ENCODE measurements around the gene C5.

C5 gene

GRCh38 chr9:120924698-120925534, 125.2 kb downstream of the C5 start:
- no peak for DNase-seq (ENCODE audit: low read depth)

DNA sequence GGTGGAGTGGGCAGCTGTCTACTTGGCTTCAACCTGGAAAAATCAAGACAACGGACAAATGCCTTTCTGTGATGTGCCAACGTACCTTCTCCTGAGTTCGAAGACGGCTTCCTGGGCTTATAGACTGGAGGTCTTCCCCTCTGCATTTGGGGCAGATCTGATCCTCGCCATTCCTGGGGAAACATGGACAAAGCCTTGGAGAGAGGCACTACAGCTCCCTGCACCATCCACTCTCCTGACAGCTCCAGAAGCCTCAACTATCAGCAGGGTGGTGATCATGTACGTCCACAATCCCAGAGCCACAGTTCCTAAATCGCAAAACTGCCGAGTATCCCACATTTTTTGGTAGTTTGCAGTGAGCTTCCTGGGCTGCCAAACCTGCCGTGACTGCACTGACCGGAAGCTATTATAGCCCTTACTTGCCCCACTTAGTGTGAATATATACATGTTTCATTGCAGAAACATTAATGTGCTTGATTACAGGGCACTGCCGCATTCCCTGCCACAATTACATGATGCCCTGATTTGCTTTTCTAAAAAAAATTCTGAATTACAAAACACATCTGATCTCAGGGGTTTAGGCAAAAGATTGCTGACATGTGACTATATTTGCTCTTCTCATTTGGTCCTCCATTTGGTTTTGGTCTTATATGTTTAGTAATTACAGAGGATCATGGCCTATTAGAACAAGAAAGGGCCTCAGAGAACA, 126.3 kb downstream of the C5 start:
- DNase-seq (ENCODE audit: low read depth): no peak

DNA sequence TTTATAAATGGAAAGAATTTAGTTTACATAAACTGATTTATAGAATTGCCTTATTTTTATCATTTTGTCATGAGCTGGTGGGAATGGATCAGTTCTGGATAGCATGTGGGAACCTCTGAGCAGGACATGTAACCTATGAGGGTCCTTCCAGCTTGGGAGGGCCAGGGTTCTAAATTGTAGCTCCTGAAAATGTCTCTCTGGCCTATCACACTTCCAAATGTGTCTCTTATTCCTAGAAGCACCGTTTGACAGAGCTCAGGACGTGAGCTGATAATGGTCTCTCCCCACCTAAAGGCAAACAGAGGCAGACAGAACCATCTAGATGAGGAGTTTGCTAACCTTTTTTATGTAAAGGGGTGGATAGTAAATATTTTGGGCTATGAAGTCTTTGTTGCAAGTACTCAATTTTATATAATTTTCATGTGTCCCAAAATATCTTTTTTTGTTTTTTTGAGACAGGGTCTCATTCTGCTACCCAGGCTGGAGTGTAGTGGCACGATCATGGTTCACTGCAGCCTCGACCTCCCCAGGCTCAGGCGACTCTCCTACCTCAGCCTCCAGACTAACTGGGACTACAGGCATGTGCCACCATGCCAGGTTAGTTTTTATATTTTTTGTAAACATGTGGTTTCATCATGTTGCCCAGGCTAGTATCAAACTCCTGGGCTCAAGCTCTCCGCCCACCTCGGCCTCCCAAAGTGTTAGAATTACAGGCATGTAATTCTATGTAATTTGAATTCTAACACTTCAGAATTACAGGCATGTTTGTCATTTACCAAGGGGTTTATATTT, 127.5 kb downstream of the C5 start:
- DNase-seq (ENCODE audit: low read depth): no peak

GRCh38 chr9:120921661-120922181, 128.4 kb downstream of the C5 start:
- DNase-seq (ENCODE audit: low read depth): no peak

DNA sequence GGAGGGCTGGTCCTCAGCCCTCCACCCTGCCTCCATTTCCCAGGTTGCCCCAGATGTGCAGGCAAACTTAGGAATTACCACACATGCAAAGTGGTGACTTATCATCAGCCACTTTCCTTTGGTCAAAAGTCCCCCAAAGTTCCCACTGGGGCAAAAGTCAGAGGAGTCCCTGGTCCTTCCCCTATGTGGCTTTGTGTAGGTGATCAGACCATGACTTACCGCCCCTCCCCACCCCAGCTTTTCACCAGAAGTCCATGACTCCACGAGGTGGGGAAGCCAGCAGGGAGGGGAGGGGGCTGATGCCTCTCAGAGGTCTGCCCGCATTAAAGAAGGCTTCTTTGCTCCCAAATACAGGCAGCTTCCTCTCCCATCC, 129.3 kb downstream of the C5 start:
- no peak for DNase-seq (ENCODE audit: low read depth)

- DNase-seq (ENCODE audit: low read depth): no peak
Observed at GRCh38 chr9:120919843-120920805, 130.0 kb downstream of the C5 start.

GRCh38 chr9:120918931-120919842, 130.9 kb downstream of the C5 start:
- no peak for DNase-seq (ENCODE audit: low read depth)

DNA sequence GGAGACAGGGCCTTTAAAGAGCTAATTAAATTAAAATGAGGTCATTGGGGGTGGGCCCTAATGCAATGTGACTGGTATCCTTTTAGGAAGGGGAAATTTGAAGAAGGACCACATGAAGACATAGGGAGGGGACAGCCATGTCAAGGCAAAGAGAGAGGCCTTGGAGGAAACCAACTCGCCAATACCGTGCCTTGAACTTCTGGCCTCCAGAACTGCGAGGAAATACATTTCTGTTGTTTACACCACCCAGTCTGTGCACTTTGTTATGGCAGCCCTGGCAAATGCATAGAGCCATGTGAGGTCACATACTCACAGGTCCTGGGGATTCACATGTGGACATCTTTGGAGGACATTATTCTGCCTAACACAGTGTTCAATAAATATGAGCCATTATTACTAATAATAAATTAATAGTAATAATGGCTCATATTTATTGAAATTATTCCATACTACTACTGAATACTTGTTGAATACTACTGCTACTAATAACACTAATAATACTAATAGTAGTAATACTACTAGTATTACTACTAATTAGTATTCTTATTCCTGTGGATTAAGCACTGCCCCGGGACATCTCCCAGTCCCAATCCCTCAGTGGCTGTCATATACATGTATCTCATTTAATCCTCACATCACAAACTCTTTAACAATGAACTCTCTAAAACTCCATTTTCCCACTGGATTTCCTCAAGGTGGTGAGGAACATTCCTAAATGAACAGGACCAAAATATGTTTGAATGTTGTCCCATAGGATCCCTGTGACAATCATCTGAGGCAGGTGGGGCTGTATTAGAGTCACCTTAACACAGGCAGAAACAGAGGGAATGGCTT, 131.9 kb downstream of the C5 start:
- DNase-seq (ENCODE audit: low read depth): no peak

- DNase-seq (ENCODE audit: low read depth): no peak
Observed at GRCh38 chr9:120916991-120917880, 132.8 kb downstream of the C5 start.

- no peak for DNase-seq (ENCODE audit: low read depth)
Observed at GRCh38 chr9:120916588-120916987, 133.5 kb downstream of the C5 start.

DNA sequence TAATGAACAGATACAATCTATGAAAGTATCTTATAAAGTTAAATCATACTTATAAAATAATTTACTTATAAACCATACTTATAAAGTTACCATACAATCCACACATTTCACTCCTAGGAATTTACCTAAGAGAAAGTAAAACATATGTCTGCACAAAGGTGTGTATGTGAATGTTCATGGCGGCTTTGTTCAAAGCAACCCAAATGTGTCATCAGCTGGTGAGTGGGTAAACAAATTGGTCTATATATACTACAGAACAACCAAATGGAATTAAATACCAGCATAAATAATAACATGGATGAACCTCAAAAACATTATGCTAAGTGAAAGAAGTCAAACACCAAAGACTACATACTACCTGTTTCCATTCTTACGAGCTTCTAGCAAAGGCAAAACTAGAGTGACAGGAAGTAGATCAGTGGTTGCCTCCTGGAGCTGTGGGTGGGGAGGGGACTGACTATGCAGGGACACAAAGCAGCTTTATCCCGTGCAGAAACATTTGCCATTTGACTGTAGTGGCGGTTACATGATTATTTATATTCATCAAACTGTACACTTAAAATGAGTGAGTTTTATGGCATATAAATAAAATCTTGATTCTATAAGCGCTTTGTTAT, 134.1 kb downstream of the C5 start:
- no peak for DNase-seq (ENCODE audit: low read depth)

- no peak for DNase-seq (ENCODE audit: low read depth)
Observed at GRCh38 chr9:120914953-120915352, 135.1 kb downstream of the C5 start.

DNA sequence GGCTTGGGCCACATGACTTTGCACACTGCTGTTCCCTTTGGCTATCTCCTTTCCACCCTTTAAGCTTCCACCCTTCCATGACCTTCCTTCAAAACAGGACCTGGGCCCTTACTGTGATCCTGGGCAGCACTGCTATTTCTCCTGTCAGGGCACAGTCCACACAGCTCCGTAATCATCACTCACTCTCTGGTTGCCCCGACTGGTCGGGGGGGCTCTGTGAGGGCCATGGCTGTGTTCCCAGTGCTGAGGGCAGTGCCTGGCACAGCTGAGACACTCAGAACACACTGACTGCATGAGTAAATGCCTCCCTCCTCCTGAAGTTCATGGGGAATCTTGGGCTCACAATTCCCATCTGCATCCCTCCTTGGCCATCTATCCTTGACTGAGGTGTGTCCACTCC, 135.7 kb downstream of the C5 start:
- no peak for DNase-seq (ENCODE audit: low read depth)

DNA sequence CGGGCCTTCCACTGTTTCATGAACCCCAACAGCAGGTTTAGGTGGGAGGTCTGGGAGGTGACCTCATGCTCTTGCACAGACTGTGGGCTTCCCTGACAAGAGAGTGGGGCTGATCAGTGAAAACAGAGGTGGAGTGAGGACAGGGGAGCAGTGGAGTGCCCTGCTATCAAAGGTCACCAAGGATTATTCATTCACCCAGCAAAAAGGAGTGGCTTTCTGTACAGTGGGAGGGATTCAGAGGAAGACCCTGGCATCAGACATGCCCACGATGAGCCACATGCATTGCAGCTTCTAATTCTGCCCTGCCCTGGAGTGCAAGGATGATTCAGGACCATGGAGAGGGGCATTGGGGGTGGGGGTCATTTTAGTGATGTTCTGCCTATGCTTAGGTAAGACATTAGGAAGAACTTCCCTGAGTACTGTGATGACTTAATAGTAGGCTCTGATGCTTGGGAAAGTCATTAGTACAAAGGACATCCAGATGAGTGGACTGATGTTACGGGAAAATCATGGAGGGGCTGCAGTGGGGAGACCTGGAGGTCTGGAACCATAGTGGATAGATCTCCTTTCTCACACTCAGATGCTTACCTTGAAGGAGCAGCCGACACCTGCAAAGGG, 136.3 kb downstream of the C5 start:
- DNase-seq (ENCODE audit: low read depth): no peak

DNA sequence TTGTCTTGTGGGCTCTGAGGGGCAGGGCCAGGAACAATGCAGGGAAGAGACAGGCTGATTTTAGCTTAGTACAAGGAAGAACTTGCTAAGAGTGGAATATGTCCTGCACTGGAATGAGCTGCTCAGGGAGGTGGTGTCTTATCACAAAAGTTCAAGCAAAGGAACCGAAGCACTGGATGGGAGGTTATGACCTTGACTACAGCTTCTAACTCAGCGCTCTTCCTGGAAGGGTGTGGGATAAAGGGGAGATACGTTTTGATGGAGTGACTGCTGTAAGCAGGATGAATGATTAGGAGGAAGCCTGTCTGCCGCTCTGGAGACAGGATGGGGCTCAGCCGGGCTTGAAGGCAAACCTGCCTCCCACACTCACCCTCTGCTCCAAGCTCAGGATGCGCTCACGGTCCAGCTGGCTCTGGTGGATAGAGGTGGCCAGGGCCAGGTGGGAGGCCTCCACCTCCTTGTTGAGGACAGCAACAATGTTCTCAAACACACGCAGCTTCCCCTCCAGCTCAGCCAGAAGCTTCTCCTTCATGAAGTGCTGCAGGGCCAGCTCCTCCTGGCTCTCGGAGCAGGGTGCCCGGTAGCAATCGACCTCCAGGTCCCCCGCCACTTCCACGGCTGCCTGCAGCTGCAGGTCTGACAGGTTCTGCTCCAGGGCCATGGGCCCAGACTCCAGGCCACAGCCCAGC, 137.0 kb downstream of the C5 start:
- no peak for DNase-seq (ENCODE audit: low read depth)

DNA sequence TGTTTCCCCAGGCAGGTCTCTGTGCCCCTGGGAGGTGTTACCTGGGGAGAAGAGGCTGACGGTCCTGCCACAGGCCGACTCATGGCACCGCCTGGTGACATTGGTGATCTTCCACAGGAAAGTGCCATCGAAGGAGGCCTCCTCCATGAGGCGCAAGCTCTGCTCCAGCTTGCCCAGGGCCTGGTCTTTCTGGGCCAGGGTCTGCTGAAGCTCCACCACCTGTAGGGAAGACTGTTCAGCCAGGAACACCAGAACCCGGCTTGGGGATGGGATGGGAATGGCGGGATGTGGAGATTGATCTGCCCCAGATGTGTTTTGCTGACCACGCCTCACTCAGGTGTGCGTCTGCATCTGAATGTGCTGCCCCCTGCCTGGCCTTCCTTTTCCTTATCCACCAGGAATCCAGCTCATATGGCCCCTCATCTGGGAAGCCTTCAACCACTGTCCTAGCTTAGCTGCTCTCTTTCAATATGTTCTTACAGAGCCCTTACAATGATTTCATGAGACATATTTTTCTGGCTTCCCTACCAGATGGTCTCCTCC, 138.7 kb downstream of the C5 start:
- no peak for DNase-seq (ENCODE audit: low read depth)

- DNase-seq (ENCODE audit: low read depth): no peak
Observed at GRCh38 chr9:120910643-120911042, 139.4 kb downstream of the C5 start.

Data from stimulated activated CD8-positive, alpha-beta memory T cell treated with anti-CD3 and anti-CD28 coated beads, Interleukin-15, amount 100 ng/mL, for 24 hours (primary cell).